Peyer's patch (tissue), 4 donors: ENCODE results near the gene NDUFB11.

Experiments
- CTCF ChIP-seq, 6 experiments: fragments of 450-650 bp in 4 of 6; fragments of 200-600 bp in 2 of 6; sonication (generic) in 1 of 6; IDR thresholded peaks; one replicate each; pipeline ENCODE4 v1.5.1; 2017 to 2019; ENCODE audit warnings: antibody characterized with exemption in 6 of 6, mild to moderate bottlenecking in 3 of 6, moderate library complexity in 1 of 6
- POLR2A ChIP-seq, 2 donors: fragments of 450-650 bp; IDR thresholded peaks; one replicate each; pipeline ENCODE4 v1.5.1; 2017; ENCODE audit warnings: antibody characterized with exemption in 2 of 2, mild to moderate bottlenecking in 2 of 2, moderate library complexity in 2 of 2

- TF ChIP-seq CTCF (IDR thresholded peaks at IDR 0.05) (no peak), POLR2A (IDR thresholded peaks at IDR 0.05) (no peak)
Observed at GRCh38 chrX:47158131-47158530, 13.6 kb upstream of the NDUFB11 start.
